GM12878 (cell line): ENCODE measurements around the gene PRR11.
"Not testable (repeated sequence)": the region's sequence is repeated elsewhere in the genome, so short reads cannot be mapped to it uniquely, and the experiment has no call there.

ENCODE experiments used
- ATF2 ChIP-seq: IDR thresholded peaks from 2 replicates; pipeline ENCODE4 v1.6.1; 2012; ENCODE audit warnings: low read length, inconsistent platforms
- BMI1 ChIP-seq: fragments of 450-650 bp; IDR thresholded peaks from 2 replicates; pipeline ENCODE4 v1.6.1; 2016; ENCODE audit warnings: mild to moderate bottlenecking, moderate library complexity, borderline replicate concordance
- CBX3 ChIP-seq: fragments of 200-600 bp; sonication (generic); IDR thresholded peaks from 2 replicates; pipeline ENCODE4 v1.6.1; 2016; ENCODE audit warnings: low read depth, borderline replicate concordance
- FOXM1 ChIP-seq: IDR thresholded peaks from 2 replicates; pipeline ENCODE4 v1.6.1; 2012; ENCODE audit warnings: low read depth, mild to moderate bottlenecking, inconsistent platforms, low read length, moderate library complexity
- MAX ChIP-seq: IDR thresholded peaks from 2 replicates; pipeline ENCODE4 v1.6.1; 2012; ENCODE audit warnings: low read depth, low read length, improper control_type of control experiment
- POLR2A ChIP-seq: IDR thresholded peaks from 2 replicates; pipeline ENCODE4 v1.6.1; 2011; ENCODE audit warnings: low read depth, mild to moderate bottlenecking, low read length
- RBBP5 ChIP-seq: fragments of 200-600 bp; sonication (generic); conservative IDR thresholded peaks from 2 replicates; pipeline ENCODE4 v1.6.1; 2016
- RFX5 ChIP-seq: IDR thresholded peaks from 2 replicates; pipeline ENCODE4 v1.6.1; 2011; ENCODE audit warnings: low read depth, low read length, improper control_type of control experiment
- SMC3 ChIP-seq: IDR thresholded peaks from 2 replicates; pipeline ENCODE4 v1.6.1; 2011; ENCODE audit warnings: low read length, improper control_type of control experiment, borderline replicate concordance
- SP1 ChIP-seq: IDR thresholded peaks from one replicate; pipeline ENCODE4 v1.6.1; 2011; ENCODE audit warnings: low read depth, low read length
- SUZ12 ChIP-seq: fragments of 200-600 bp; sonication (generic); IDR thresholded peaks from one replicate; pipeline ENCODE4 v1.6.1; 2018; ENCODE audit warnings: antibody characterized with exemption, mild to moderate bottlenecking; ENCODE audit not compliant: unreplicated experiment
- YY1 ChIP-seq: IDR thresholded peaks from 2 replicates; pipeline ENCODE4 v1.6.1; 2011; ENCODE audit warnings: low read depth, mild to moderate bottlenecking, low read length
- TF ChIP-seq, protein P1 (sequence below), 3 experiments: IDR thresholded peaks in 2 of 3; conservative IDR thresholded peaks in 1 of 3; 2 replicates each; pipeline ENCODE4 v1.5.1; 2011; ENCODE audit warnings: low read depth in 3 of 3, low read length in 3 of 3, mild to moderate bottlenecking in 3 of 3, control low read depth in 2 of 3, moderate library complexity in 2 of 3, inconsistent platforms in 1 of 3, mixed read lengths in 1 of 3; ENCODE audit not compliant: control insufficient read depth in 2 of 3, insufficient read depth in 1 of 3; ENCODE audit errors: extremely low read depth in 1 of 3

- not testable (repeated sequence) for TF ChIP-seq ATF2, RFX5, BMI1, SUZ12, MAX, SMC3, RBBP5, YY1, POLR2A, FOXM1, SP1, CBX3
- TF ChIP-seq, protein P1, sequence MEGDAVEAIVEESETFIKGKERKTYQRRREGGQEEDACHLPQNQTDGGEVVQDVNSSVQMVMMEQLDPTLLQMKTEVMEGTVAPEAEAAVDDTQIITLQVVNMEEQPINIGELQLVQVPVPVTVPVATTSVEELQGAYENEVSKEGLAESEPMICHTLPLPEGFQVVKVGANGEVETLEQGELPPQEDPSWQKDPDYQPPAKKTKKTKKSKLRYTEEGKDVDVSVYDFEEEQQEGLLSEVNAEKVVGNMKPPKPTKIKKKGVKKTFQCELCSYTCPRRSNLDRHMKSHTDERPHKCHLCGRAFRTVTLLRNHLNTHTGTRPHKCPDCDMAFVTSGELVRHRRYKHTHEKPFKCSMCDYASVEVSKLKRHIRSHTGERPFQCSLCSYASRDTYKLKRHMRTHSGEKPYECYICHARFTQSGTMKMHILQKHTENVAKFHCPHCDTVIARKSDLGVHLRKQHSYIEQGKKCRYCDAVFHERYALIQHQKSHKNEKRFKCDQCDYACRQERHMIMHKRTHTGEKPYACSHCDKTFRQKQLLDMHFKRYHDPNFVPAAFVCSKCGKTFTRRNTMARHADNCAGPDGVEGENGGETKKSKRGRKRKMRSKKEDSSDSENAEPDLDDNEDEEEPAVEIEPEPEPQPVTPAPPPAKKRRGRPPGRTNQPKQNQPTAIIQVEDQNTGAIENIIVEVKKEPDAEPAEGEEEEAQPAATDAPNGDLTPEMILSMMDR (IDR thresholded peaks at IDR 0.05 in 2 of 3, conservative IDR thresholded peaks at IDR 0.05 in 1 of 3; ENCODE audit: control insufficient read depth in 2 of 3, extremely low read depth in 1 of 3, insufficient read depth in 1 of 3, low read depth in 3 of 3, low read length in 3 of 3): not testable (repeated sequence)
Measured at GRCh38 chr17:59179601-59180000, 24.1 kb downstream of the PRR11 start.
